A549 (cell line): Measurements from ENCODE around the gene CDK14. TPM values are rescaled to one million over a fixed set of nuclear protein-coding genes. Genes with fewer than 3 reads are reported as not detected.

ENCODE experiments used
- ATAC-seq, 2 experiments: fragments of 200-7000 bp in 1 of 2; fragments of >200 bp in 1 of 2; cut with Nextera tagmentation in 1 of 2; cut with Tn5 transposase in 1 of 2; 3 replicates each; pipeline versions ENCODE4 v1.8.0 to v1.9.1; 2018 to 2020; ENCODE audit warnings: mild to moderate bottlenecking in 1 of 2, moderate library complexity in 1 of 2
- CTCF ChIA-PET: fragments of 300-600 bp; sonication (Branson Sonifier 250); formaldehyde crosslinking; extraction: SDS; loops from one replicate; lab custom pipeline; 2021; ENCODE audit warnings: antibody characterized with exemption, inconsistent platforms; lab: Yijun Ruan, JAX
- POLR2A ChIA-PET: fragments of 350-600 bp; formaldehyde crosslinking; extraction: SDS; loops from one replicate; lab custom pipeline; 2021; ENCODE audit warnings: antibody characterized with exemption, inconsistent platforms; lab: Yijun Ruan, JAX
- DNase-seq, 2 experiments: peaks; one replicate each; pipeline versions ENCODE4 v3.0.0 to v3.0.0-alpha.2; 2011 to 2016; ENCODE audit warnings: low read depth in 1 of 2, low spot score in 1 of 2
- FAIRE-seq: peaks from 2 replicates; lab custom pipeline; 2011; peaks lifted over from hg19 to GRCh38; lab: Jason Lieb, UNC
- H3K27ac ChIP-seq, 2 experiments: fragments of >200 bp; sonication (Bioruptor Twin); formaldehyde crosslinking; 3 replicates each; pipeline ENCODE4 v1.5.1; 2016 to 2017
- H3K4me1 ChIP-seq: fragments of >200 bp; sonication (Bioruptor Twin); formaldehyde crosslinking; 3 replicates; pipeline ENCODE4 v1.6.1; 2016
- H3K4me2 ChIP-seq: fragments of >200 bp; sonication (Bioruptor Twin); formaldehyde crosslinking; 3 replicates; pipeline ENCODE4 v1.6.1; 2016
- H3K4me3 ChIP-seq: fragments of >200 bp; sonication (Bioruptor Twin); formaldehyde crosslinking; 3 replicates; pipeline ENCODE4 v1.5.1; 2016
- H3K9me3 ChIP-seq: fragments of >200 bp; sonication (Bioruptor Twin); formaldehyde crosslinking; 3 replicates; pipeline ENCODE4 v1.6.1; 2016
- BCL3 ChIP-seq: fragments of >200 bp; sonication (Bioruptor Twin); formaldehyde crosslinking; IDR thresholded peaks from 3 replicates; pipeline ENCODE4 v1.6.1; 2016
- CEBPB ChIP-seq, 2 experiments: fragments of >200 bp in 1 of 2; sonication (Bioruptor Twin) in 1 of 2; formaldehyde crosslinking in 1 of 2; IDR thresholded peaks; 2 replicates each; pipeline ENCODE4 v1.6.1; 2012 to 2016
- CHD2 ChIP-seq: fragments of 150-350 bp; IDR thresholded peaks from 2 replicates; pipeline ENCODE4 v1.6.1; 2014; ENCODE audit warnings: low read length; ENCODE audit not compliant: partially characterized antibody
- FOSL2 ChIP-seq, 2 experiments: fragments of 450-650 bp in 1 of 2; fragments of >200 bp in 1 of 2; sonication (Bioruptor Twin) in 1 of 2; formaldehyde crosslinking; IDR thresholded peaks; 2 replicates each; pipeline versions ENCODE4 v1.5.0 to v1.6.1; 2016 to 2020; ENCODE audit warnings: mild to moderate bottlenecking in 1 of 2, moderate library complexity in 1 of 2
- FOXS1 ChIP-seq: fragments of 250-450 bp; sonication (Bioruptor Pico); IDR thresholded peaks from 2 replicates; pipeline ENCODE4 v1.5.0; 2020; ENCODE audit warnings: mild to moderate bottlenecking, moderate library complexity
- GATA3 ChIP-seq: IDR thresholded peaks from 2 replicates; pipeline ENCODE4 v1.6.1; 2012; ENCODE audit warnings: borderline replicate concordance
- HDAC2 ChIP-seq: fragments of 200-600 bp; sonication (generic); IDR thresholded peaks from 2 replicates; pipeline ENCODE4 v1.6.1; 2016
- HEYL ChIP-seq: fragments of 250-450 bp; sonication (Bioruptor Pico); IDR thresholded peaks from 2 replicates; pipeline ENCODE4 v1.8.0; 2021; ENCODE audit warnings: mild to moderate bottlenecking, moderate library complexity
- HMGXB4 ChIP-seq: fragments of 250-450 bp; sonication (Bioruptor Pico); IDR thresholded peaks from 2 replicates; pipeline ENCODE4 v1.5.0; 2021; ENCODE audit warnings: mild to moderate bottlenecking, moderate library complexity, borderline replicate concordance
- JUNB ChIP-seq: fragments of >200 bp; sonication (Bioruptor Twin); formaldehyde crosslinking; IDR thresholded peaks from 2 replicates; pipeline ENCODE4 v1.6.1; 2016
- MAFK ChIP-seq: fragments of 450-650 bp; IDR thresholded peaks from 2 replicates; pipeline ENCODE4 v1.6.1; 2014; ENCODE audit not compliant: partially characterized antibody
- NR3C1 ChIP-seq: fragments of >200 bp; sonication (Bioruptor Twin); formaldehyde crosslinking; IDR thresholded peaks from 3 replicates; pipeline ENCODE4 v1.6.1; 2017
- PHF8 ChIP-seq: fragments of 200-600 bp; sonication (generic); IDR thresholded peaks from 2 replicates; pipeline ENCODE4 v1.6.1; 2016; ENCODE audit warnings: low read depth, mild to moderate bottlenecking, antibody characterized with exemption, moderate library complexity, borderline replicate concordance
- RAD21 ChIP-seq, 2 experiments: fragments of >200 bp in 1 of 2; sonication (Bioruptor Twin) in 1 of 2; formaldehyde crosslinking in 1 of 2; IDR thresholded peaks in 1 of 2; conservative IDR thresholded peaks in 1 of 2; 2 replicates in 1 of 2; 3 replicates in 1 of 2; pipeline ENCODE4 v1.6.1; 2012 to 2018; ENCODE audit warnings: inconsistent platforms in 1 of 2
- RARB ChIP-seq: fragments of 250-450 bp; sonication (Bioruptor Pico); IDR thresholded peaks from 2 replicates; pipeline ENCODE4 v1.8.0; 2021; ENCODE audit warnings: mild to moderate bottlenecking, moderate library complexity
- REST ChIP-seq: fragments of 200-600 bp; sonication (generic); IDR thresholded peaks from 2 replicates; pipeline ENCODE4 v1.6.1; 2016; ENCODE audit warnings: antibody characterized with exemption, mild to moderate bottlenecking, moderate library complexity
- RNF2 ChIP-seq: fragments of 200-600 bp; sonication (generic); IDR thresholded peaks from 2 replicates; pipeline ENCODE4 v1.6.1; 2016; ENCODE audit warnings: low read depth, mild to moderate bottlenecking, antibody characterized with exemption, moderate library complexity, borderline replicate concordance
- TFCP2L1 ChIP-seq: fragments of 250-450 bp; sonication (Bioruptor Pico); IDR thresholded peaks from 2 replicates; pipeline ENCODE4 v1.5.0; 2021; ENCODE audit warnings: mild to moderate bottlenecking
- TP53 ChIP-seq: fragments of 250-450 bp; sonication (Bioruptor Pico); IDR thresholded peaks from 2 replicates; pipeline ENCODE4 v1.5.0; 2021; ENCODE audit warnings: mild to moderate bottlenecking, moderate library complexity
- USF2 ChIP-seq: fragments of 450-650 bp; IDR thresholded peaks from 2 replicates; pipeline ENCODE4 v1.6.1; 2014; ENCODE audit warnings: antibody characterized with exemption
- ZC3H11A ChIP-seq: fragments of 450-650 bp; IDR thresholded peaks from 2 replicates; pipeline ENCODE4 v1.6.1; 2014; ENCODE audit warnings: antibody characterized with exemption, mild to moderate bottlenecking
- ZFP36 ChIP-seq: fragments of 450-650 bp; IDR thresholded peaks from 2 replicates; pipeline ENCODE4 v1.6.1; 2014; ENCODE audit warnings: borderline replicate concordance; ENCODE audit not compliant: partially characterized antibody
- WGBS: methylation state at CpG from one replicate; pipeline ENCODE4 v1.1.6; 2017; ENCODE audit errors: missing lambda C conversion rate; 5-methylcytosine and 5-hydroxymethylcytosine counted together
- polyA plus RNA-seq, 4 experiments: library from polyadenylated mRNA; depleted of rRNA in 3 of 4; stranded (reverse); fragments of >200 nt; fragmentation: RNase III in 1 of 4; extraction: RNeasy Plus Mini Kit Qiagen cat#74134 plus additional on column Dnase treatment in 1 of 4; gene quantifications; 2 replicates in 3 of 4; 3 replicates in 1 of 4; pipeline ENCODE4 v1.2.3, GENCODE V29; 2011 to 2017

CDK14 gene
- polyA plus RNA-seq, 2 of the 4 experiments (the other 2 are of a cell fraction) = 0.21 to 0.23 TPM

GRCh38 chr7:90972906-90973550 is 376.9 kb downstream of the CDK14 start:
- ATAC-seq (peak in 1 of 2 experiments; percentile 46; a peak in 2 of 6 replicates), FAIRE-seq (no peak), DNase-seq (peak in 1 of 2 experiments; percentile 8)
- WGBS = 6% methylated on average over 4 of the region's 4 CpGs
- H3K9me3 ChIP-seq = no peaks in the 10 kb centered on the region
- no peak overlapping the region for H3K4me2 ChIP-seq
- no peak for TF ChIP-seq NR3C1
- TF ChIP-seq ZC3H11A = no peak
- no peak for TF ChIP-seq REST
- no peak for TF ChIP-seq TFCP2L1 (CRISPR knock-in tag)
- TF ChIP-seq RARB (CRISPR knock-in tag) = no peak
- TF ChIP-seq RNF2 = no peak
- TF ChIP-seq FOSL2 (IDR thresholded peaks at IDR 0.05) = no peak
- TF ChIP-seq FOSL2 (CRISPR knock-in tag; IDR thresholded peaks at IDR 0.05) = peak; percentile 36
- peak; percentile 26 for TF ChIP-seq MAFK
- TF ChIP-seq RAD21 (conservative IDR thresholded peaks at IDR 0.05 in 1 of 2, IDR thresholded peaks at IDR 0.05 in 1 of 2) = no peak
- TF ChIP-seq BCL3 = no peak
- TF ChIP-seq USF2 = no peak
- no peak overlapping the region for H3K4me3 ChIP-seq
- no peak overlapping the region for H3K27ac ChIP-seq
- ChIA-PET CTCF (no interaction called here), POLR2A (no interaction called here)
- no peaks in the 10 kb centered on the region for H3K4me1 ChIP-seq

GRCh38 chr7:90977056-90977455 is 380.9 kb downstream of the CDK14 start:
- Histone ChIP-seq H3K4me1 (no peaks in the 10 kb centered on the region), H3K9me3 (no peaks in the 10 kb centered on the region), H3K4me2 (no peak overlapping the region), H3K27ac (no peak overlapping the region), H3K4me3 (no peak overlapping the region)
- 47% methylated on average over 5 of the region's 5 CpGs for WGBS
- no peak for DNase-seq
- TF ChIP-seq USF2 = no peak
- CTCF ChIA-PET = no interaction called here
- POLR2A ChIA-PET = no interaction called here
- ATAC-seq = no peak
- no peak for FAIRE-seq

GRCh38 chr7:90980545-90980944 is 384.4 kb downstream of the CDK14 start:
- no peak overlapping the region for H3K4me3 ChIP-seq
- H3K27ac ChIP-seq = no peak overlapping the region
- H3K4me1 ChIP-seq = no peaks in the 10 kb centered on the region
- 1% methylated on average over 2 of the region's 2 CpGs for WGBS
- FAIRE-seq (no peak), DNase-seq (no peak), ATAC-seq (no peak)
- no peaks in the 10 kb centered on the region for H3K9me3 ChIP-seq
- POLR2A ChIA-PET = no interaction called here
- CTCF ChIA-PET = no interaction called here
- TF ChIP-seq CHD2 = no peak
- no peak for TF ChIP-seq HEYL
- no peak for TF ChIP-seq HDAC2
- no peak for TF ChIP-seq GATA3
- TF ChIP-seq HMGXB4 (CRISPR knock-in tag) = no peak
- no peak for TF ChIP-seq TP53
- TF ChIP-seq PHF8 = no peak
- no peak for TF ChIP-seq FOXS1 (CRISPR knock-in tag)
- no peak for TF ChIP-seq JUNB
- TF ChIP-seq TFCP2L1 (CRISPR knock-in tag) = no peak
- TF ChIP-seq ZC3H11A = no peak
- no peak for TF ChIP-seq CEBPB (IDR thresholded peaks at IDR 0.05)
- no peak for TF ChIP-seq RARB (CRISPR knock-in tag)
- TF ChIP-seq ZFP36 = no peak
- no peak overlapping the region for H3K4me2 ChIP-seq
